A549 (cell line): ENCODE results near the gene HDC. TPM values are rescaled to one million over a fixed set of nuclear protein-coding genes. Genes with fewer than 3 reads are reported as not detected.

ENCODE experiments used
- ATAC-seq, 2 experiments: fragments of 200-7000 bp in 1 of 2; fragments of >200 bp in 1 of 2; cut with Nextera tagmentation in 1 of 2; cut with Tn5 transposase in 1 of 2; 3 replicates each; pipeline versions ENCODE4 v1.8.0 to v1.9.1; 2018 to 2020; ENCODE audit warnings: mild to moderate bottlenecking in 1 of 2, moderate library complexity in 1 of 2
- CTCF ChIA-PET: fragments of 300-600 bp; sonication (Branson Sonifier 250); formaldehyde crosslinking; extraction: SDS; loops from one replicate; lab custom pipeline; 2021; ENCODE audit warnings: antibody characterized with exemption, inconsistent platforms; lab: Yijun Ruan, JAX
- POLR2A ChIA-PET: fragments of 350-600 bp; formaldehyde crosslinking; extraction: SDS; loops from one replicate; lab custom pipeline; 2021; ENCODE audit warnings: antibody characterized with exemption, inconsistent platforms; lab: Yijun Ruan, JAX
- DNase-seq, 2 experiments: peaks; one replicate each; pipeline versions ENCODE4 v3.0.0 to v3.0.0-alpha.2; 2011 to 2016; ENCODE audit warnings: low read depth in 1 of 2, low spot score in 1 of 2
- FAIRE-seq: peaks from 2 replicates; lab custom pipeline; 2011; peaks lifted over from hg19 to GRCh38; lab: Jason Lieb, UNC
- H3K27ac ChIP-seq, 2 experiments: fragments of >200 bp; sonication (Bioruptor Twin); formaldehyde crosslinking; 3 replicates each; pipeline ENCODE4 v1.5.1; 2016 to 2017
- H3K4me1 ChIP-seq: fragments of >200 bp; sonication (Bioruptor Twin); formaldehyde crosslinking; 3 replicates; pipeline ENCODE4 v1.6.1; 2016
- H3K4me2 ChIP-seq: fragments of >200 bp; sonication (Bioruptor Twin); formaldehyde crosslinking; 3 replicates; pipeline ENCODE4 v1.6.1; 2016
- H3K4me3 ChIP-seq: fragments of >200 bp; sonication (Bioruptor Twin); formaldehyde crosslinking; 3 replicates; pipeline ENCODE4 v1.5.1; 2016
- H3K9me3 ChIP-seq: fragments of >200 bp; sonication (Bioruptor Twin); formaldehyde crosslinking; 3 replicates; pipeline ENCODE4 v1.6.1; 2016
- CBX2 ChIP-seq: fragments of 200-600 bp; sonication (generic); IDR thresholded peaks from 2 replicates; pipeline ENCODE4 v1.6.1; 2016; ENCODE audit warnings: low read depth, mild to moderate bottlenecking, borderline replicate concordance
- CEBPB ChIP-seq, 2 experiments: fragments of >200 bp in 1 of 2; sonication (Bioruptor Twin) in 1 of 2; formaldehyde crosslinking in 1 of 2; IDR thresholded peaks; 2 replicates each; pipeline ENCODE4 v1.6.1; 2012 to 2016
- EP300 ChIP-seq, 2 experiments: fragments of >200 bp; sonication (Bioruptor Twin); formaldehyde crosslinking; IDR thresholded peaks; 2 replicates in 1 of 2; 3 replicates in 1 of 2; pipeline ENCODE4 v1.6.1; 2016 to 2017
- ESRRA ChIP-seq: fragments of 150-350 bp; IDR thresholded peaks from 2 replicates; pipeline ENCODE4 v1.6.1; 2014; ENCODE audit warnings: mild to moderate bottlenecking, low read length, borderline replicate concordance
- GATA3 ChIP-seq: IDR thresholded peaks from 2 replicates; pipeline ENCODE4 v1.6.1; 2012; ENCODE audit warnings: borderline replicate concordance
- HEYL ChIP-seq: fragments of 250-450 bp; sonication (Bioruptor Pico); IDR thresholded peaks from 2 replicates; pipeline ENCODE4 v1.8.0; 2021; ENCODE audit warnings: mild to moderate bottlenecking, moderate library complexity
- HOXB13 ChIP-seq: fragments of 250-450 bp; sonication (Bioruptor Pico); IDR thresholded peaks from 2 replicates; pipeline ENCODE4 v1.5.0; 2020; ENCODE audit warnings: low read depth, mild to moderate bottlenecking, moderate library complexity
- KDM5A ChIP-seq: fragments of 200-600 bp; sonication (generic); IDR thresholded peaks from 2 replicates; pipeline ENCODE4 v1.6.1; 2016; ENCODE audit warnings: antibody characterized with exemption, mild to moderate bottlenecking
- NFE2L2 ChIP-seq: fragments of 150-350 bp; conservative IDR thresholded peaks from 2 replicates; pipeline ENCODE4 v1.6.1; 2014; ENCODE audit warnings: low read length
- NPAS2 ChIP-seq: fragments of 250-450 bp; sonication (Bioruptor Pico); IDR thresholded peaks from 2 replicates; pipeline ENCODE4 v1.8.0; 2022; ENCODE audit warnings: mild to moderate bottlenecking, moderate library complexity, borderline replicate concordance
- PHF8 ChIP-seq: fragments of 200-600 bp; sonication (generic); IDR thresholded peaks from 2 replicates; pipeline ENCODE4 v1.6.1; 2016; ENCODE audit warnings: low read depth, mild to moderate bottlenecking, antibody characterized with exemption, moderate library complexity, borderline replicate concordance
- TP53 ChIP-seq: fragments of 250-450 bp; sonication (Bioruptor Pico); IDR thresholded peaks from 2 replicates; pipeline ENCODE4 v1.5.0; 2021; ENCODE audit warnings: mild to moderate bottlenecking, moderate library complexity
- ZFP36 ChIP-seq: fragments of 450-650 bp; IDR thresholded peaks from 2 replicates; pipeline ENCODE4 v1.6.1; 2014; ENCODE audit warnings: borderline replicate concordance; ENCODE audit not compliant: partially characterized antibody
- ZNF302 ChIP-seq: fragments of 250-450 bp; sonication (Bioruptor Pico); IDR thresholded peaks from 2 replicates; pipeline ENCODE4 v1.9.0; 2021; ENCODE audit warnings: inconsistent platforms, mild to moderate bottlenecking, moderate library complexity
- WGBS: methylation state at CpG from one replicate; pipeline ENCODE4 v1.1.6; 2017; ENCODE audit errors: missing lambda C conversion rate; 5-methylcytosine and 5-hydroxymethylcytosine counted together
- polyA plus RNA-seq, 4 experiments: library from polyadenylated mRNA; depleted of rRNA in 3 of 4; stranded (reverse); fragments of >200 nt; fragmentation: RNase III in 1 of 4; extraction: RNeasy Plus Mini Kit Qiagen cat#74134 plus additional on column Dnase treatment in 1 of 4; gene quantifications; 2 replicates in 3 of 4; 3 replicates in 1 of 4; pipeline ENCODE4 v1.2.3, GENCODE V29; 2011 to 2017
- TF ChIP-seq, protein P1 (sequence below): fragments of 450-650 bp; IDR thresholded peaks from 2 replicates; pipeline ENCODE4 v1.6.1; 2014; ENCODE audit warnings: antibody characterized with exemption
- TF ChIP-seq, protein P2 (sequence below): fragments of 150-350 bp; IDR thresholded peaks from 2 replicates; pipeline ENCODE4 v1.6.1; 2014; ENCODE audit warnings: low read depth, mild to moderate bottlenecking, low read length

Gene HDC
- polyA plus RNA-seq, 2 of the 4 experiments (the other 2 are of a cell fraction): 0.09 to 0.13 TPM

DNA sequence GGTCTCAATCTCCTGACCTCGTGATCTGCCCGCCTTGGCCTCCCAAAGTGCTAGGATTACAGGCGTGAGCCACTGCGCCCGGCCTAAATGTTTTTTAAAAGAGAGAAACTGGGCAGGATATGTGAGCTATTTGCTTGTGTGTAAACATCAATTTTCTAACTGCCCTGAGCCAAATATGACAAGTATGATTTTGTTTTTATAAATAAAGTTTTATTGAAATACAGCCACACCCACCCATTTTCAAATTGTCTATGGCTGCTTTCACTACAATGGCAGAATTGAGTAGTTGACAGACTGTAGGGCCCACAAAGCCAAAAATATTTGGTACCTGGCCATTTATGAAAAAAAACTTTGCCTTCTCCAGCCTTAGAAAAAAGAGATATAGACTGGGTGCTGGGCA, 15.9 kb upstream of the HDC start (continued):
- TF ChIP-seq, protein P1, sequence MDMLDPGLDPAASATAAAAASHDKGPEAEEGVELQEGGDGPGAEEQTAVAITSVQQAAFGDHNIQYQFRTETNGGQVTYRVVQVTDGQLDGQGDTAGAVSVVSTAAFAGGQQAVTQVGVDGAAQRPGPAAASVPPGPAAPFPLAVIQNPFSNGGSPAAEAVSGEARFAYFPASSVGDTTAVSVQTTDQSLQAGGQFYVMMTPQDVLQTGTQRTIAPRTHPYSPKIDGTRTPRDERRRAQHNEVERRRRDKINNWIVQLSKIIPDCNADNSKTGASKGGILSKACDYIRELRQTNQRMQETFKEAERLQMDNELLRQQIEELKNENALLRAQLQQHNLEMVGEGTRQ: no peak
- TF ChIP-seq NFE2L2: no peak

DNA sequence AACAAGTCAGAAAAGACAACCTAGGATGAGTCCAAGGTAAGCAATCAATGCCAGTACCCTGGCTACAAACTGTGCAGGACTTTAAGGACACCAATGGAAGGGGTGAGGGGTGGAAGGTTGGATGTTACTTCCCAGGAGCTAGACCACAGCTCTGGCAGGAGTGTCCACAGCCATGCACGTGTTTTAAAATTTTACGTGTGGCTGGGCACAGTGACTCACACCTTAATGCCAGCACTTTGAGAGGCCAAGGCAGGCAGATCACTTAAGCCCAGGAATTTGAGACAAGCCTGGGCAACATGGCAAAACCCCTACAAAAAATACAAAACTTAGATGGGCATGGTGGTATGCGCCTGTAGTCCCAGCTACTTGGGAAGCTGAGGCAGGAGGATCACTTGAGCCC, 14.7 kb upstream of the HDC start:
- CTCF ChIA-PET: interaction anchor here (1.2 to 1.7 kb wide), 2 partner anchors 9 to 12 kb away, joined by 4 to 5 read pairs; no protein-coding TSS in a partner anchor
- no peaks in the 10 kb centered on the region for H3K4me1 ChIP-seq

DNA sequence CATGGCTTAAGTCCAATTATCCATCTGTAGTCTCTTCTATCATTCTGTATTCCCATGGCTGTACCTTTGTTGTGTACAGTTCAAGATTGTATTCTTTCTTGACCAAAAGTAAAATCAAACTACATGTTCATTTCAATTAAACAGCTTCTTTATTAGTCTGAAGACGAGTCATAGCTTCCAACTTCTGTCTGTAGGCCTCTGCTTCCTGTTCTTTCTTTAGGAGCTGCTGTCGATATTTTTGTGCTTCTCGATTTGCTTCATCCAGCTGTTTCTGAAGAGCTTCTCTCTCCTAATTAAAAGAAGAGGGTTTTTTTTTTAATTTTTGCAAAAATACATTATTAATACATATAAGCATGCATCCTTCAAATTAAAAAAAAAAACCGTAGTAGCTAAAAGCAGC, 13.0 kb upstream of the HDC start:
- no peak overlapping the region for H3K4me2 ChIP-seq
- H3K4me3 ChIP-seq: no peak overlapping the region
- CTCF ChIA-PET: interaction anchor here (0.6 to 1.5 kb wide), 2 partner anchors 133 to 360 kb away, joined by 4 to 5 read pairs; no protein-coding TSS in a partner anchor
- WGBS: 89% methylated on average over 4 of the region's 4 CpGs
- no peaks in the 10 kb centered on the region for H3K4me1 ChIP-seq
- no peak for DNase-seq
- POLR2A ChIA-PET: interaction anchor here (0.7 kb wide), 1 partner anchor 75 kb away, joined by 4 read pairs; no protein-coding TSS in a partner anchor
- H3K9me3 ChIP-seq: no peaks in the 10 kb centered on the region
- ATAC-seq: no peak
- no peak for TF ChIP-seq HOXB13 (CRISPR knock-in tag)
- no peak for TF ChIP-seq NPAS2
- TF ChIP-seq ZFP36: no peak
- TF ChIP-seq EP300 (IDR thresholded peaks at IDR 0.05): no peak
- TF ChIP-seq, protein P2, sequence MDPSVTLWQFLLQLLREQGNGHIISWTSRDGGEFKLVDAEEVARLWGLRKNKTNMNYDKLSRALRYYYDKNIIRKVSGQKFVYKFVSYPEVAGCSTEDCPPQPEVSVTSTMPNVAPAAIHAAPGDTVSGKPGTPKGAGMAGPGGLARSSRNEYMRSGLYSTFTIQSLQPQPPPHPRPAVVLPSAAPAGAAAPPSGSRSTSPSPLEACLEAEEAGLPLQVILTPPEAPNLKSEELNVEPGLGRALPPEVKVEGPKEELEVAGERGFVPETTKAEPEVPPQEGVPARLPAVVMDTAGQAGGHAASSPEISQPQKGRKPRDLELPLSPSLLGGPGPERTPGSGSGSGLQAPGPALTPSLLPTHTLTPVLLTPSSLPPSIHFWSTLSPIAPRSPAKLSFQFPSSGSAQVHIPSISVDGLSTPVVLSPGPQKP: no peak
- TF ChIP-seq CEBPB (IDR thresholded peaks at IDR 0.05): no peak
- TF ChIP-seq, all 56 proteins: peak for 0
- FAIRE-seq: peak; percentile 13
- no peak overlapping the region for H3K27ac ChIP-seq

More for the DNA sequence above, 14.7 kb upstream of the HDC start:
- DNase-seq (no peak), FAIRE-seq (no peak)
- POLR2A ChIA-PET: no interaction called here
- no peak overlapping the region for H3K4me2 ChIP-seq
- TF ChIP-seq CBX2: no peak
- TF ChIP-seq ZNF302 (CRISPR knock-in tag): no peak
- TF ChIP-seq KDM5A: no peak
- TF ChIP-seq, protein P2: no peak
- TF ChIP-seq EP300 (IDR thresholded peaks at IDR 0.05): no peak
- no peak for TF ChIP-seq PHF8
- TF ChIP-seq GATA3: no peak
- TF ChIP-seq TP53 (CRISPR knock-in tag): no peak
- no peak for TF ChIP-seq HEYL (CRISPR knock-in tag)
- TF ChIP-seq ESRRA: no peak
- TF ChIP-seq, all 56 proteins: peak for 0
- ATAC-seq: no peak
- no peak overlapping the region for H3K4me3 ChIP-seq
- 82% methylated on average over 3 of the region's 3 CpGs for WGBS
- no peaks in the 10 kb centered on the region for H3K9me3 ChIP-seq
- H3K27ac ChIP-seq: no peak overlapping the region

DNA sequence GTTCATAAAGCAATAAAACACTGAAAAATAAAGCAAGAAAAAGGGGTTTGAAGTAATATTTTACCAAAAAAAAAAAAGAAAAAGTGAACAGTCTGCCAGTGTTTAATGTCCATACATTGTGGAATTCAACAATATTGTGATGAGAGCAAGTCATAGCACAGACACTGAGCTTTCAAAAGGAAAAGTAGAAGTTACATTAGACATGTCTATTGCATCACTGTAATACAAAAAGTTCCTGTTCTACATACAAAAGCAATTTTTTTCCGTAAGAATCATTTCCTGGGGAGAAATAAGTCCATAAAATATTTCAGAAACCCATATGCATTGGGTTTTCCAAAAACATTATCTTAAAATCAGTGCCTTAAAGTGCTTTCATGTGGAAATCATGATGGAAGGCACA, 11.8 kb upstream of the HDC start:
- FAIRE-seq: no peak
- ChIA-PET CTCF (interaction anchor here (0.6 to 1.5 kb wide), 2 partner anchors 46 to 132 kb away, joined by 3 to 5 read pairs; no protein-coding TSS in a partner anchor), POLR2A (no interaction called here)
- WGBS: 91% methylated on average over 1 of the region's 1 CpG
- no peak overlapping the region for H3K27ac ChIP-seq
- no peaks in the 10 kb centered on the region for H3K9me3 ChIP-seq
- H3K4me1 ChIP-seq: no peaks in the 10 kb centered on the region
- no peak overlapping the region for H3K4me3 ChIP-seq
- ATAC-seq: no peak
- no peak for DNase-seq
- no peak overlapping the region for H3K4me2 ChIP-seq
- TF ChIP-seq ZNF302 (CRISPR knock-in tag): no peak
